HepG2 (cell line): Measurements from ENCODE around the gene CYP2W1. TPM values are rescaled to one million over a fixed set of nuclear protein-coding genes. Genes with fewer than 3 reads are reported as not detected.

Experiments
- ARID4A ChIP-seq: sonication (generic); formaldehyde crosslinking; IDR thresholded peaks from 2 replicates; pipeline ENCODE4 v1.5.0; 2020; ENCODE audit warnings: mild to moderate bottlenecking, missing genetic modification reagents, borderline replicate concordance
- ARNTL ChIP-seq: sonication (generic); formaldehyde crosslinking; IDR thresholded peaks from 2 replicates; pipeline ENCODE4 v1.4.0; 2020; ENCODE audit warnings: mild to moderate bottlenecking, missing genetic modification reagents
- ATAD3A ChIP-seq: sonication (generic); formaldehyde crosslinking; IDR thresholded peaks from 2 replicates; pipeline ENCODE4 v1.4.0; 2020; ENCODE audit warnings: missing genetic modification reagents
- BCLAF1 ChIP-seq: fragments of 450-650 bp; IDR thresholded peaks from 2 replicates; pipeline ENCODE4 v1.6.1; 2017; ENCODE audit warnings: mild to moderate bottlenecking
- KDM5B ChIP-seq: sonication (generic); formaldehyde crosslinking; IDR thresholded peaks from 2 replicates; pipeline ENCODE4 v1.4.0; 2020; ENCODE audit warnings: missing genetic modification reagents, mild to moderate bottlenecking, borderline replicate concordance
- PRDM4 ChIP-seq: sonication (generic); formaldehyde crosslinking; IDR thresholded peaks from 2 replicates; pipeline ENCODE4 v1.9.0; 2021; ENCODE audit warnings: missing genetic modification reagents, borderline replicate concordance
- SMC3 ChIP-seq: IDR thresholded peaks from 2 replicates; pipeline ENCODE4 v1.6.1; 2011; ENCODE audit warnings: low read length, improper control_type of control experiment
- YEATS4 ChIP-seq: sonication (generic); formaldehyde crosslinking; IDR thresholded peaks from 2 replicates; pipeline ENCODE4 v1.4.0; 2020; ENCODE audit warnings: missing genetic modification reagents, borderline replicate concordance
- ZBTB43 ChIP-seq: sonication (generic); formaldehyde crosslinking; conservative IDR thresholded peaks from 2 replicates; pipeline ENCODE4 v1.4.0; 2020; ENCODE audit warnings: missing genetic modification reagents
- ZBTB7A ChIP-seq: sonication (generic); formaldehyde crosslinking; IDR thresholded peaks from 2 replicates; pipeline ENCODE4 v1.8.0; 2022; ENCODE audit warnings: mild to moderate bottlenecking, missing genetic modification reagents
- ZNF225 ChIP-seq: sonication (generic); formaldehyde crosslinking; IDR thresholded peaks from 2 replicates; pipeline ENCODE4 v1.4.0; 2020; ENCODE audit warnings: mild to moderate bottlenecking, missing genetic modification reagents
- ZNF709 ChIP-seq: sonication (generic); formaldehyde crosslinking; IDR thresholded peaks from 2 replicates; pipeline ENCODE4 v1.5.0; 2020; ENCODE audit warnings: mild to moderate bottlenecking, missing genetic modification reagents
- ZNF710 ChIP-seq: sonication (generic); formaldehyde crosslinking; IDR thresholded peaks from 2 replicates; pipeline ENCODE4 v1.5.0; 2020; ENCODE audit warnings: mild to moderate bottlenecking, missing genetic modification reagents, borderline replicate concordance
- ZNF780A ChIP-seq: sonication (generic); formaldehyde crosslinking; IDR thresholded peaks from 2 replicates; pipeline ENCODE4 v1.8.0; 2022; ENCODE audit warnings: mild to moderate bottlenecking, missing genetic modification reagents, moderate library complexity
- polyA plus RNA-seq, 8 experiments: library from polyadenylated mRNA; depleted of rRNA in 3 of 8; stranded (reverse) in 7 of 8; unstranded in 1 of 8; fragments of >200 nt; fragmentation: Illumina TruSeq in 4 of 8; extraction: Trizol in 4 of 8; gene quantifications; 2 replicates each; pipeline versions ENCODE4 v1.2.1 to v1.2.3, GENCODE V29; 2011 to 2016; ENCODE audit warnings: low read depth in 4 of 8, missing spikeins in 1 of 8, mixed read lengths in 1 of 8; ENCODE audit not compliant: insufficient read depth in 1 of 8
- total RNA-seq, 5 experiments: library from RNA; depleted of rRNA; stranded (reverse); fragments of >200 nt; fragmentation: Illumina TruSeq; extraction: Trizol; gene quantifications; 2 replicates each; pipeline ENCODE4 v1.2.3, GENCODE V29; 2016; ENCODE audit warnings: low read depth in 1 of 5

The CYP2W1 gene
- total and polyA plus RNA-seq, 2 of the 13 experiments (the other 11 are each of a cell fraction or from before 2014, with no cell fraction given): 19.5 to 31.7 TPM

- peak; percentile 52; the same call in 1 of the 2 replicates for TF ChIP-seq ZNF710 (CRISPR knock-in tag)
- TF ChIP-seq KDM5B (CRISPR knock-in tag): peak; percentile 81
- no peak for TF ChIP-seq ZBTB7A (CRISPR knock-in tag)
- TF ChIP-seq SMC3: no peak
- TF ChIP-seq ZNF780A (CRISPR knock-in tag): no peak
- TF ChIP-seq ARID4A (CRISPR knock-in tag): peak; percentile 87; the same call in 1 of the 2 replicates
- no peak for TF ChIP-seq ATAD3A (CRISPR knock-in tag)
- peak; percentile 36; the same call in 1 of the 2 replicates for TF ChIP-seq ZNF709
- TF ChIP-seq BCLAF1: no peak
- TF ChIP-seq ZBTB43: 0 out of 2 replicates have a peak, but pooled peaks have one; percentile 34
- peak; percentile 70 for TF ChIP-seq ARNTL
- peak; percentile 94 for TF ChIP-seq YEATS4 (CRISPR knock-in tag)
- peak; percentile 63; the same call in 1 of the 2 replicates for TF ChIP-seq ZNF225 (CRISPR knock-in tag)
- TF ChIP-seq PRDM4 (CRISPR knock-in tag): no peak
Measured at GRCh38 chr7:974820-975681, 7.9 kb upstream of the CYP2W1 start, which contains the start of gene COX19 (continued).
